ENCODE data around the gene RASA2.

GRCh38 chr3:141539431-141540187 lies 52.8 kb downstream of the RASA2 start:
- TF ChIP-seq CTCF (IDR thresholded peaks at IDR 0.05) (no peak), POLR2A (IDR thresholded peaks at IDR 0.05) (no peak), EP300 (IDR thresholded peaks at IDR 0.05) (no peak), POLR2AphosphoS5 (IDR thresholded peaks at IDR 0.05) (no peak)
